Activated CD4-positive, alpha-beta T cell treated with anti-CD3 and anti-CD28 coated beads, Interleukin-2, Interleukin-4, amounts not matched to agents 100 ng/mL and 50 ng/mL, durations not matched to agents 16 hours and 8 hours (primary cell): ENCODE measurements around the gene SRGAP2C.
A peak's percentile ranks its signal among the peaks of the same experiment; 100 is the strongest.
"Not testable (repeated sequence)": the region's sequence is repeated elsewhere in the genome, so short reads cannot be mapped to it uniquely, and the experiment has no call there.

Source experiments
- DNase-seq: peaks from one replicate; pipeline ENCODE4 v3.0.0-alpha.2; 2020; ENCODE audit warnings: low spot score

SRGAP2C gene

GRCh38 chr1:121184290-121185127 is at the start of gene SRGAP2C, which contains the start of gene FAM72B:
TSS of gene SRGAP2C (plus strand) at chr1:121184975. CDS start at chr1:121187447, 2,472 bp downstream.
TSS of gene FAM72B (minus strand) at chr1:121184340. CDS start at chr1:121183489, 851 bp downstream.
- DNase-seq = peak; percentile 97

- DNase-seq = not testable (repeated sequence)
Observed at GRCh38 chr1:121140393-121140792, 44.4 kb upstream of the SRGAP2C start.

GRCh38 chr1:121148489-121149190 is 36.1 kb upstream of the SRGAP2C start:
- not testable (repeated sequence) for DNase-seq

- not testable (repeated sequence) for DNase-seq
Observed at GRCh38 chr1:121151294-121151693, 33.5 kb upstream of the SRGAP2C start.

GRCh38 chr1:121152788-121153187 is 32.0 kb upstream of the SRGAP2C start:
- DNase-seq = not testable (repeated sequence)

GRCh38 chr1:121154811-121155210 is 30.0 kb upstream of the SRGAP2C start:
- DNase-seq = not testable (repeated sequence)

GRCh38 chr1:121155671-121156358 is 29.0 kb upstream of the SRGAP2C start:
- not testable (repeated sequence) for DNase-seq

- not testable (repeated sequence) for DNase-seq
Observed at GRCh38 chr1:121156958-121157603, 27.7 kb upstream of the SRGAP2C start.

- DNase-seq = not testable (repeated sequence)
Observed at GRCh38 chr1:121157609-121158008, 27.2 kb upstream of the SRGAP2C start.

- not testable (repeated sequence) for DNase-seq
Observed at GRCh38 chr1:121160118-121160517, 24.7 kb upstream of the SRGAP2C start.

GRCh38 chr1:121161199-121161901 is 23.4 kb upstream of the SRGAP2C start:
- DNase-seq = not testable (repeated sequence)

GRCh38 chr1:121163850-121164757 is 20.7 kb upstream of the SRGAP2C start:
- not testable (repeated sequence) for DNase-seq

GRCh38 chr1:121165296-121165695 is 19.5 kb upstream of the SRGAP2C start:
- not testable (repeated sequence) for DNase-seq

- not testable (repeated sequence) for DNase-seq
Observed at GRCh38 chr1:121167225-121167738, 17.5 kb upstream of the SRGAP2C start.

GRCh38 chr1:121168152-121168668 is 16.6 kb upstream of the SRGAP2C start:
- DNase-seq = not testable (repeated sequence)

- not testable (repeated sequence) for DNase-seq
Observed at GRCh38 chr1:121176649-121177048, 8.1 kb upstream of the SRGAP2C start.

- not testable (repeated sequence) for DNase-seq
Observed at GRCh38 chr1:121178197-121178596, 6.6 kb upstream of the SRGAP2C start.

- not testable (repeated sequence) for DNase-seq
Observed at GRCh38 chr1:121183867-121184266, 908 bp upstream of the SRGAP2C start.

GRCh38 chr1:121185140-121185708 is 449 bp downstream of the SRGAP2C start:
- not testable (repeated sequence) for DNase-seq
